GM18868 (cell line): Measurements from ENCODE around the gene OSBPL6.

Experiments
- ATAC-seq: cut with Tn5 transposase; IDR thresholded peaks from one replicate; pipeline ENCODE4 v1.9.1; 2021; ENCODE audit warnings: mild to moderate bottlenecking, moderate library complexity; ENCODE audit not compliant: unreplicated experiment

Gene OSBPL6

DNA sequence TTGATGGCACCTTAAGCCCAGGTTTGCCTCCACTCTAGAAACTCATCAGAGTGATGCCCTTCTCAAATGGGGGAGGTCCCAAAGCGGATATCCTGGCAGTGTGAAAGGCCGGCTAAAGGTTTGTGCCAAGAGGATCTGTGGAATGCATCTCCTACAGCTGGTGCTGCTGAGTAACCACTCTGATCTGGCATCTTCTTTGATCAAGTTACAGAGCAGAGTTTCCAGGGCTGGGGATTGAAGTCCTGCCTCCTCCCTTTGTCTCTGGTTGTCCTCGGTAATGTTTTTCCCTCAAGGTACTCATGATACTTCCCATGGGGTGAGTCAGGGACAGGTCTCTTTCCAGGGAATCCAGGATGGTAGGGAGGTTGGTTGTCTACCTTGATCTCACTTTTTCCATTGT is 232.1 kb downstream of the OSBPL6 start:
- no peak for ATAC-seq

DNA sequence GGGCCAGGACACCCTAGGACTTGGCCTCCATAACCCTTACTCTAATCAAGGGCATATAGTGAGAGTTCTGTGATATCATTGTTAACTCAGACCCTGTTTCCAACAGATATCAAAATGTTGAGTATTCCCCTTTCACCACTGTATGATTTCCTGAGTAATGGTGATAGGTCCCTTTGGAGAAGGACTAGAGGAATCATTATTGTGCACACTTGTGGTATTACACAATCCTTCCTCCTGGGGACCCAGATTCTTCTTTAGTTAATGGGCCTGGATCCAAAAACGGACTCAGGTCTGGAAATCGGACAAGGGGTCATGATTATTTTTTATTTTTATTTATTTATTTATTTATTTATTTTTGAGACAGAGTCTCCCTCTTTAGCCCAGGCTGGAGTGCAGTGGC is 233.1 kb downstream of the OSBPL6 start:
- ATAC-seq = no peak

DNA sequence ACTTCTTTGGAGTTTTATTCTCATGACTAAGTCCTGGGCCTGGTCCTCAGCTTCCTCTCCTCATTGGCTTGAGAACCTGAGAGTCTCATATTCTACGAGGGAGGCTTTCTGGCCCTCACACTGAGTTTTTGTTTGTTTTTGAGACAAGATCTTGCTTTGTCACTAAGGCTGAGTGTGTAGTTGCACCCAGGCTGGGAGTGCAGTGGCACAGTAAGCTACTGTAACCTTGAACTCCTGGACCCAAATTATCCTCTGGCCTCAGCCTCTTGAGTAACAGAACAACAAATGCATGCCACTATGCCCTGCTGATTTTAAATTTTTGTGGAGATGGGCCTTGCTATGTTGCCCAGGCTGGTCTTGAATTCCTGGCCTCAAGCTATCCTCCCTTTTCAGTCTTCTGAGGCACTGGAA is 234.1 kb downstream of the OSBPL6 start:
- no peak for ATAC-seq

DNA sequence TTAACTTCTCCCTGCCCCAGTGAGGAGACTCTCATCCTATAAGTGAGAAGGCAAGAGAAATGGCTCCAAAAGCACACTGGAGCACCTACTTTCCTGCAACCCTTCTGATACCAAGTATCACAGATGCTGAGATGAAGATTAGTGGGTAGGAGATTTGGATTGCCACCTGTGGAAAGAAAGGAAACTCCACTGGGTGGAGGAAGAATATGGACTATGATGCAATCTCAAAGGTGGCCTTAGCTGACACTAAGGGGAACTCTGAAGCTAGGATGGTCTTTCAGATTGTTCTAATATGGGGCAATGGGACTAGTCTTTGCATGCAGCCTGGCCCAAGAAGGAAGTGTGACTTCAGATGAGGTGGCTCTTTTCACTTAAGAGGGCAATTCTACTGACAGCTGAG is 235.0 kb downstream of the OSBPL6 start:
- no peak for ATAC-seq

DNA sequence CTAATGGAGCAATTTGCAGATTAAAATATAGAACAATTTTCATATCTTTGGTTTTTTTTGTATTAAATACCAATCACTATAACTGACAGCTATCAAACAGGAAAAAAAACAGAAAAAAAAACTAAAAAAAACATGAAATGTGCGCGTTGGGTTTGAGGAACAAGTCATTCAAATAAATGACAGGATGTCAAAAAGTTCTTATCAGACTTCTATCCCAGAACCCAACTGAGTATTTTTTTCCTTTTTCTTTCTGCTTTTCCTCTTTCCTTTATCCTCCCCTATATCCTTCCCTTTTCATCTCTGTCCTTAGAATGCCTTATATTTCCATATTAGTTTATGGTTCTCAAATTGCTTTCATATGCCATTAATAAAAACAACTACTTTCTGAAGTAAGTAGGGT is 242.3 kb downstream of the OSBPL6 start:
- ATAC-seq = no peak

DNA sequence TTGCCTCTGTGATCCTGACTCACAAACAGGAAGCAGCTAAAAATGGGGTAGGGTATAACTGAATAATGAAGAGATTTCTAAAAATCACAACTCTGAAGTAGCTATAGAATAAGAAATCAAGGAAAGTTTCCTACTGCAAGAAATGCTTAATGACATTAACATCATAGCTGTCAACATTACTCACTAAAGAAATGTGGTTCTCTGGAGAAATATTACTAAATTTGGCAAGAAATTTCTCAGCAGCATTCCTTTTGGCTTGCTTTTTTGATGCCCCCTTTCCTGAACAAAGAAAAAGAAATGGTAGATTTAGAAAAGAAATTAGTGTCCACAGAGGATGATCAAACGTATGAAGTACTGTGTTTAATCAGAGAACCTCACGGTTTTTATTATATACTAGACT is 247.1 kb downstream of the OSBPL6 start:
- no peak for ATAC-seq

DNA sequence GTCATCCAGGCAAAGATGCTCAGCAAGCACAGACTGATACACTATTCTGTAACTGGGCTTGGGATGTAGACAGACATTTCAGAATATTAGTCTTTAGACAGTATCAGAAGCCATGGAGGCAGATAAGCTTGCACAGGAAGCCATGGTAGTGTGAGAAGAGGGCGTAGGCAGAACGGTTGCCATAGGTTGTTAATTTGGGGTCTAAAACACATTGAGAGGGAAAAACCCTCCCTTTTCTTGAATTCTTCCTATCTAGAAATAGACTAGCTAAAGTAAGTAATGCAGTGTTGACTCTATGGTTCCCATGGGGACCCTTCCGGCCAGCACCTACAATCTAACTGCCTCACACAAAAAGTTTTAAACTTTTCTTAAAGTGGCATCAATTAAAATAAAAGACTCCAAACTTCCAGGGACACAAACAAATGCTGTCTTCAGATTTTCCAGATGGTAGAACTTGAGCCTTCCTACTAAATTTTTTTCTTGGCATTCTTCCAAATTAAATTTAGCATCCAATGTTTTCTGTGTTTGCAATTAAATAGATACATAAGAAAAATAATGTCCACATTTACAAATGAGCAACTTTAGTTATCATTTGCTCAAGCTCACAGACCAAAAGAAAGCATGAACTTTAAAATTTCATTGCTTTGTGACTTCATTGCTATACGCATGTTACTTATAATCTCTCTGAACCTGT is 254.8 kb downstream of the OSBPL6 start:
- peak; percentile 8 for ATAC-seq

DNA sequence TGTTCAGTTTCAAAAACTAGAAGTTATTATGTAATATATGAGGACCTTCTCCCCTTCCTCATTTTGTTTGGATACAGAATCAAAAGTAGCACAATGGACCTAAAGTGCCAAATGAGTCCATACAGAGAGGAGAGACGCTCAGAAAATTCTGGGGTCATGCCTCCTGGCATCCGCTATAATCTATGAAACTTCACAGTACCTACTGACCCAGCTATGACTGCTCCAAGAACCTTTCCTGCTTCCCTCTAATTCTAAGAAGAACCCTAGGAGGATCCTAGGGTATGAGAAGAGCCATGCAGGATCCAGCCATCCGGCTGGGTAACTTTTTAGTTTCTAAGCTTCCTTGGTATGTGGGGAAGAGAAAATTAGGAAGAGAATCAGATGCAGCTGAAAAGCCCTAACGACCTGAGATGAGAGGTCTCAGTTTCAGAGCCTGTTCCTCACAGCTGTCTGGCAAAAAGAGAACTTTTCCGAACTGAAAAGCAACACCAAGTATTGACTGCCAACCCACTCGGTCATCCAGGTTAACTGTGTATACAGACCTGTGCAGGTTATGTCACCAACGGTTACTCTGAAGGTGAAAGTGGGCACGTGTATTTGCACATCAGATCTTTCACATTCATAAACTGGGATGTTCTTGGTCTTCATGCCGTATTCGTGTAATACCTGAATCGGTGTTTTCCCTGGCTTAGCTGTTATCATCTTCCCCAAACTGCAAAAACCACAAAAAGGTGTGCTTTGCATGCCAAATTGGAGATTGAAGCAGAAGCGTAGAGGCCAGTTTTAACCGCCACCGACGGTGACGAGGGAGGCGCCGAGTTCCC is 255.6 kb downstream of the OSBPL6 start:
- ATAC-seq = no peak

DNA sequence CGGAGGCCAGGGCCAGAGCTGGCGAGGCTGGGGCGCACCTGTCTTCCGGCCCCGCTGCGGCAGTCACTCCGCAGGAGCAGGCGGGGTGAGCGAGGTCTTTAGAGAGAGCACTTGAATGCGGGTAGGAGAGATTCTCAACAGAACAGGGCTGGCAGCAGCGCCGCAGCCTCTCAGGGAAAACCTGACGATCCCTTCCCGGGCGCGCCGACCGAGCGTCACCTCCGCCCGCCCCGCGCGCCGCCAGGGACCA is 256.1 kb downstream of the OSBPL6 start:
- ATAC-seq = peak; percentile 39

DNA sequence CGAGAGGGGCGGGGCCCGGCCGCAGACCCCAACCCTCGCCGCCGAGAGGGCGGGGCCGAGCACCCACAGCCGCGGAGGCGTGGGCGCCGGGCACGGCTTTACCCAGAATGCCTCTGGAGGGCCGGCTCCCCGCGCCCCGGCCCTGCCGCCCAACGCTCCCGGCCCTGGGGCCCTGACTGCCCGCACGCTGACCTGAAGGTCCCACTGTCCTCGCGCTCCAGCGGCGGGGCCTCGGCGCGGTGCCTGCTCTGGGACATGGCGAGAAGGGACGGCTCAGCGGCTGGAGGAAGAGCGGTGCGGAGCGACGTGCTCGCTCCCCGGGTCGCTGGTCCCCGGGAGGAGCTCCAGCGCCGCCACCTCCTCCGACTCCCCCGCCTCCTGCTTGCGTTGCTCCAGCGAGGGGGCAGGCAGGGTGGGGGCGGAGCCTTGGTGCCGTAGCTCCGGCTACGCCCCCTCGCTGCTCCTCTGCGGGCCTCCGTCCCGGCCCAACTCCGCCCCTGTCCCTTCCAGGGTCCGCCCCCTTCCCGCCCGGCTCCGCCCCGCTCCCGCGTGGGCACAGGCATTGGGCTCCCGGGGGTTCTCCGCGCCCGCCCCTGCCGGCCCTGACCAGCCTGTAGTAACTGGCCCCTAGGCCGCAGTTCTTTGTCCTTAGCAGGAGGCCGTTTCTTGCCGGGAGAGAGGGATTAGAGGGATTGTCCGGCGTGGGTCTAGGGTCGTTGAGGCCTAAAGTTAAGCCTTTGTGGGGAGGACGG is 256.6 kb downstream of the OSBPL6 start, which contains the start of the genes PJVK and PRKRA:
Gene PJVK (plus strand): TSS at position 605 of the 752 bp plus-strand sequence. CDS start 2,032 bp downstream, outside the sequence.
Gene PRKRA (minus strand): TSS at position 402 of the 752 bp plus-strand sequence. CDS start 145 bp downstream, at position 257.
- peak; percentile 78 for ATAC-seq

DNA sequence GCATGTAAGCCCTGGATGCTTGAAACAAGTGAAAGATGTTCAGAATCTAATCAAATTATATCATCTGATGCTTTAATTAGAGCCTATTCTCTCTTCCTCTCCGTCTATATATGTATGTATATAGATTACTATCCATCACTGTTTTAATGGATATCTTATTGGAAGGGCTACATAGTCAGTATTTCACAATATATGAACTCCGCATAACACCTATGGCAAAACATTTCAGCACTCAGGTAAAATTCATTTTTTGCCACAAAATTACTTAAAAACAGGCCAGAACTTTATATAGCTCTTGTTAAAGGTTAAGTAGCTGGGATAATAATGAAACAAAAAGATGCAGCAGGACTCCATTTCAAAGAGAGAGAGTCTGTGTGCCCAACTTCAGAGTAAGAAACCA is 258.0 kb downstream of the OSBPL6 start:
- ATAC-seq = no peak
